Inferior parietal cortex (tissue), 1 donor: ENCODE results near the gene ATP5F1A.

Experiments
- DNase-seq: peaks from one replicate; pipeline ENCODE4 v3.0.0-alpha.2; 2016; ENCODE audit errors: extremely low spot score

The ATP5F1A gene

DNA sequence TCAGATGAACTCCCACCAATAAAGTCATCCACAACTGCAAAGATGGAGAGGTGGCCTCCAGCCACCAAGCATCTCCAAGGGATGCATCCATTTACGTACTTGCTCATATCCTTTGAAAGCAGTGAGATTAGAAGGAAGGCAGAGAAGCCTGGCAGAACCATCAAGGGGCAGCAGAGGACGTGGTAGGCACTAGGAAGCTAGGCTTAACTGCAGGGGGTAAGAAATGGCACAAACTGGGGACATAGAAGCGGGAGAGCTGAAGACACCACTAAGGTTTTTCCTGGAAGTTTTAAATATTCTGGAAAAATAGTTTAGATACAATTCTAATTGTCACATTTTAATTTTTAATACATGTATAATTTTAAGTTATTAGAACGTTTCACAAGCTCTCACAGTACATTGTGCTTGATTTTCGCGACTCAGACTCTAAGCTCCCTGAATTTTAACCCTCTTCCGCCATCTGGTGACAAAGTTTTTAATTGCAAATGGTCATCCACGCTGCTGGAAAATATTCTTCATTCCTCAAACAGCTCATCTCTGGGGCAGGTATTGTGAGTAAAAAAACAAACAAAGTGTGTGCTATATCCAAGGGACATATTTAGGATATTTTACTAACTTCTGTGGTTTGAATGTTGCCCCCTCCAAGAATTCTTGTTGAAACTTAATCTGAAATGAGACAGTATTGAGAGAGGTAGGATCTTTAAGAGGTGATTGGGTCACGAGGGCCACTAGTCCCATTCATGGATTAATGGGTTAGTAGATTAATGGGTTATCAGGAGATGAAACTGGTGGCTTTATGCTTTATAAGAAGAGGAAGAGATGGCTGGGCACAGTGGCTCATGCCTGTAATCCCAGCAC, 24.4 kb downstream of the ATP5F1A start:
- peak; percentile 89 for DNase-seq

DNA sequence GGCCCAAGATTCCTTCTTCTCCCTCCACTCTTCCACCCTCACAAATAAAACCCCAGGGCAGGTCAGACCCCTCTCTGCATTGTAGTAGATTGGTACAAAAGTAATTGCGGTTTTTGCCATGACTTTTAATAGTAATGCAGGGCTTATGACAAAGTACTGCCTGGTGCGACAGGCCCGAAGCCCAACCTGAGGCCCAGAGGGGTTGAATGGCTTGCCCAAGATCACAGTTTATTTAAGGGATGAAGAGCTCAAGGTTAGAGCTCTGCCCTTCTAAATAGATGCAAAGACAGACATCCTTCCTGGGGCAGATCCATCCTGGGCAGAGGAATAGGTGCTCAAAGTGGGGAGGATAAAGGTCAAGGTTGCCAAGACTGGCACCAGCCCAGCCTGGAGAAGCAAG, 25.1 kb downstream of the ATP5F1A start:
- no peak for DNase-seq

DNA sequence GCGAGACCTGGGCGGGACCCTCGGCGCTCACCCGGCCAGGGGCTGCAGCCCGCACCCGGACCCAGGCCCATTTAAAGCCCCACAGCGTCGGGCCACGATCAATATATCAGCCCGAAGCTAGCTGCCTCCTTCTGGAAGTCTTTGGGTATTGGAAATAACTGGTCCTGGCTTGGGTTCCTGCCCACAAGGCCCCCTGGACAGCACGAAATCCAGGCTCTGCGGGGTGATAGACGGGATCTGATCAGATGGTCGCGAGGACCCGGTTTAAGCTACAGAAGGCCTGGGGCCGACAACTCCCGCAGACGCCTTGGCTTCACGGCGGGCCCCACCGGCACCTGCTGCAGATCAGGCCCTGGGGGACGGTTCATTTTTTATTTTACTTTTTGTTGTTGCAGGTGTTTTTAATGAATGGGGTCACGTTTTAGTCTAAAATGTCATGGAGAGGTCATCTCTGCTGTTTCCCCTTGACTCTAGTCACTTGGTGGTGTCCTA, 25.7 kb downstream of the ATP5F1A start:
- no peak for DNase-seq

DNA sequence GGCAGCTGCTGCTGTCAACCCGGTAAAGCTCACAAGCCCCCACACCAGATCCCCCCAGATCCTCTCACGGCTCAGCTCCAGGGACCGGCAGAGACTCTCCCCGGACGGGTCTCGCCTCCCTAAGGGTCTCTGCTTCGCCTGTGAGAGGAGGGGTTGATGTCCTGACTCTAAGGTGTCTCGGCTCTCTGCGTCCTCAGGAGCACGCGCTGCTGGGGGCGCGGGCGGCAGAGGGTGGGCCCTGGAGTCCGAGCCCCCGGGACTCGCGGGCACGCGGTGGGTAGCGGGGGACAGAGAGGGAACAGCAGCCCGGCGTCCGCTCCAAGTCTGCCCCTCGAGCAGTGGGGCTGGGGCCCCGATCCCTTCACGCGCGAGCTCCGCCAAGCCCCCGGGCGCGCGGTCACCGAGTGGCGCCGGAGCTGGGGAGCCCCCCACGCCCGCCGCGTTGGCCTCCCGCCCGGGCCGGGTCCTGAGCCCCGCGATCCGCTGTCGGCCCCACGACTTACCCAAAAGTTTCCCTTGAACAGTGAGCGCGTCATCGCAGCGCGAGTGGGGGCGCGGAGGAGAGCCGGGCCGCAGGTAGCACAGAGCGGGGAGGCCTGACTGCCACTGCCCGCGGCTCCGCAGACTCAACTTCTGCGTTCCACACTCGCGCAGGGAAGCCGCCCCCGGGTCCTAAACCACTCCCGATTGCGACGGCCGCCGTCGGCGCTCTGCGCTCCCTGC, 26.3 kb downstream of the ATP5F1A start, which contains the start of gene PSTPIP2:
Gene PSTPIP2, minus strand, starts transcription at position 608 of the 723 bp plus-strand sequence. Its CDS starts 72 bp downstream, at position 536.
- no peak for DNase-seq

DNA sequence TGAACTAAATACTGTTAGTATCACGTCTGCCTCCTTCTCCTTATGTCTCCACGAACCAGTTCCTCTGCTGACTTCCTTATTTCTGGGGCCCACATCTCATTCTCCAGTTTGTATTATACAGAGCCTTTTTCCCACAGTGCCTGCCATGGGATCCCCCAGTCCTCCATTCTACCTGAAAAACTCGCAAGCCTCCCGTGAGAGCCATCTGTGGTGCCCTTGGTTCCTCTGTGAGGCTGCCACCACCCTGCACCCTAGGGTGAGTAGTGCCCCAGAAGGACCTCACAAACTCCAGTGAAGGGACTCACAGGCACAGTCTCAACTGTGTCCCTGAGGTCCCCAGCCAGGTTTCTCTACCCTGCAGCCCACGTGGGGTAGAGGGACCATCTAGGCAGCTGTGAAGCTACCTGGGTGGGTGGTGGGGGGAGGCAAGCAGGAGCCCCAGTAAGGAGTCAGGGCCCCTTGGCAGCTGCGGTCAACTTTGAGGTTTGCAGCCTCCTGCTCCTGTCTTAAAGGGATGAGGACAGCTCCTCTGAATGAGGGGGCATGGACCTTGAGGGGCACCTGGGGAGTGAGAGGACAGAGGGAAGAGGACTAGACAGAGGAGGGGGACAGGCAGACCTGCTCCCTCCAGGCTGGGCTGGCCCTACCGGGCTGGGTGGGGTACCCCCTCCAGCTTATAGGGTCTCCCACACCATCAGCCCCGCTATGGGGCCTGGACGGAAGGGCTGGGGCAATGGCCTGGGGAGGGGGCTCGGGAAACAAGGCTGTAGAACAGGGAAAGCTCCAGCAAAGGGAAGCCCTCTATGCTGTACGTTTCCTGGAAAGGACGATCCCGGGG, 27.1 kb downstream of the ATP5F1A start:
- no peak for DNase-seq

DNA sequence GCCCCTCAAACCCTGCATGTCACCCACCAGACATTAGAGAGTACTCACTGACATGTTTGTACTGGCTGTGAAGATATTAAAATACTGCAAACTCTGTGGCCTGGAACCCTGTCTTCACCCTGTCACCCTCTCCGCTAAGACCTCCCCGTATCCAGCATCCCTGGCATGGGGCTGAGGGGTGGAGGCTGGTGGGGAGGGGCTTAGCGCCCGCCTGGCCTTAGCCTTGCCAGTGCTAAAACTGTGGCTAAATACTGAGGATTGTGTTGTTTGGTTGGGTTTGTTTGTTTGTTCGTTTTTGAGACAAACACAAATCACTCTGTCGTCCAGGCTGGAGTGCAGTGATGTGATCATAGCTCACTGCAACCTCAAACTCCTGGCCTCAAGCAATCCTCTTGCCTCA, 27.9 kb downstream of the ATP5F1A start:
- no peak for DNase-seq

DNA sequence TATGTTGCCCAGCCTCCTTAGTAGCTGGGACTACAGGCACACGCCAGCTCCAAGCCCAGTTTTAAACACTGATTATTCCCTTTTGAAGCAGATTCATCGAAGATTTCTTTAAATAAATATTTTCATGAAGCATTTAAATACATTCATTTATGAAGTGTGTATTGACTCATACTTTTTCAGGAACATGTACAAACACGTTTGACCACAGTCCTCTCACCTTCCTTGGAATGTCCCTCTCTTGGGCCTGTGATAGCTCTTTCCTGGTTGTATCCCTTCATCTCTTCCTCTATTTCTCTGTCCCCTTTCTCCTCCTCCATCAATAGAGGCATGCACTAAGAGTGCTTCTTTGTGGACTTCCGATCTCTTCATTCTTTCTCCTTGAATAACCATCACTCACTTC, 28.6 kb downstream of the ATP5F1A start:
- no peak for DNase-seq

DNA sequence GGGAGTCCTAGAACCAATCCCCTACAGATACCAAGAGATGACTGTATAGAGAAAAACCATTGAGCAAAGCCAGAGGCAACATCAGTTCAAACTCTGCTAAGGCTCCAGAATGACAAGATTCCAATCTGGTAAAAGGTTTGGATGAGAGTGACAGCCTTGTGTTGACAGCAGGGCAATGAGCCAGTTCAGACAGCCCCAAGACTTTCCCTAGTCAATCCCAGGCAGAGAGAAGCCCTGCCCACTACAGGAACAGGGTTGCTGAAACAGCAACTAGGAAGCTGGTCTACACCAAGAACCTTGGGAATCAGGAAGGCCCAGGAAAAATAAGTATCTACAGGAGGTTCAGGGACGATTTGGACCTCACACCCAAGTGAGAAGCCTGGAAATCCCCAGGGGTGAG, 29.3 kb downstream of the ATP5F1A start:
- no peak for DNase-seq

DNA sequence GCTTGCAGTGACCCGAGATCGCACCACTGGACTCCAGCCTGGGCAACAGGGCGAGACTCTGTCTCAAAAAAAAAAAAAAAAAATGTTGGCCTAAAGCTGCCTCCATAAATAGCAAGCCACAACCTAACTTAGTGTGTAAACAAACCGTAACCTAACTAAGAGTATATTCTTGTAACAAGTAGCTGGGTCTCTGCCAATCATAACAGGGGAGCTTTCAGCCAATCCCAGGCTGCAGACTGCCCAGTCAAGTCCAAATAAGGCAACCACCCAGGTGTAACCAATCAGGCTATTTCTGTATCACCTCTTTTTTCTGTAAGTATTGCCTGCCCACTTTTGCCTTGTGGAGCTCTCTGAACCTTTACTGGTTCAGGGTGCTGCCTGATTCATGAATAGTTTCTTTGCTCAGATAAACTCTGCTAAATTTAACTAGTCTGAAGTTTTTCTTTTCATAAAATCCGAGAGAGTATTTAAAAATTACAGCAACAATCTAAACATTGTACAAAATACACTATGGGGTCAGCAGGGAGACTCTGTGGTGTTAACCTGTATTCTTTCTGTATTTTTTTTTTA, 30.6 kb downstream of the ATP5F1A start:
- DNase-seq, result no peak

DNA sequence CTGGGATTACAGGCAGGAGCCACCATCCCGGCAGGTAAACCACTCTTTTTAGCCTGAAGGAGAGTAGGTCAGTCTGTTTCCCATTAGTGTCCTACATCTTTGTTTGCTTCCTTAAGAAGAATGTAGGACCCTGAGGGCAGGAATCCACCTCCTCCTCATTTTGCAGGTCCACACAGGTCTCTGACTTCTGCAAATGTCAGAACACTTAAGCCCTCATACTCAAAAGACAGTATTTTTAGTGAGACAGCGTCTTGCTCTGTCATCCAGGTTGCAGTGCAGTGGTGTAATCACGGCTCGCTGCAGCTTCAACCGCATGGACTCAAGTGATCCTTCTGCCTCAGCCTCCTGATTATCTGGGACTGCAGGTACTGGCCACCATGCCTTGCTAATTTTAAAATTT, 35.3 kb downstream of the ATP5F1A start:
- DNase-seq, result no peak

DNA sequence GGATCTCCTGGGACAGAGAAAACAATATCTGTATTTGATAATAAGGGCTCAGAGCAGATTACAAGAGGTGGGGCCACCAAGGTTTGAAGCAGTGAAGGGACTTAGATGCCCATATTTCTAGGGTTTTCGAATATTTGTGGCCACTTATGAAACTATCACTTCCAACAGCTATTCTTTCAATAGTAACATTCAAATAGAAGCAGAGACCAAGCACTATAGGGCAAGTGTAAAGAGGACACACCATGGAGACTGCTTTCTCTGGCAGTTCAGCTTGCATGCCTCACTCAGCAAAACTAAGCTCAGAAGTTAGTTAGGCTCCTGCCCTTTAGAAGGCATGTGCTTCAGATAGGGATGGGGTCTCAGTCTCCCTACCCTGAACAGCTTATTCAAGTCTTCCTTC, 36.3 kb downstream of the ATP5F1A start:
- no peak for DNase-seq

DNA sequence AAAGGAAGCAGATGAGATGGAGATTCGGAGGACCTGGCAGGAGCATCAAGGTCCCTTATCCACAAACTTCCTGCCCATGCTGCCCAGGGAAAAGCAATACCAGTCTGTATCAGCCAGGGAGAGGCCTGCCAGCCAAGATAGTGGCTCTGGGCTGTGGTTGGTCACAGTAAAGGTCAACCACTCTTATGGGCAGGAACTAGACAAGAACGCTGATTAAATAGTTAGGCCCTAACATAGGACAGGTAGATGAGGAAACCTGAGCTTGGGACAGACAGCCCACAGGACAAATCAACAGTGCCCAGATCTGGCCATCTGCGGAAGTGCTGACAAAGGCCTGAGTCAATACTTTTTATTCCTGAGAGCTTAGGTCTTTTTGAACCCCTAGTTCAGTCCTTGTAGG, 36.7 kb downstream of the ATP5F1A start:
- no peak for DNase-seq

DNA sequence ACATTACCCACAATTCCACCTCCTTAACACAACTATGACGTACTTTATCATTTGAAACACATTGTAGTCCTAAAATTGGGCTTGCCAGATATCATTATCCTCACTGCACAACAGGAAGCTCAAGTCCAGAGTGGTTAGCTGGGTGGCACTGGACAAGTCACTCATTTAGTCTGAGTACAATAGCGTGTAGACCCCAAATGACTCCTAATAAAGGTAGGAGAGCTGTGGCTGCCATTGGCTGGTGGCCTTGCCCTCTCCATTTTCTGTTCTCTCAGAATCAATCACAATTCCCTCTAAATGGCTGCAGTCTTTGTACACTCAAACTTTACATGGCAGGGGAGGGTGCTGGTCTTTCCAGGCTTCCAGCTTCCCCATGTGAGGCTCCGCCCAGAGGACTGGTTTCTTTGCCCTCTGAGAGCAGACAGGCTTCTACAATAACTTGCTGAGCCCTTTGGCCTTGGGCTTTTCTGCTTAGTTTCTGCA, 37.7 kb downstream of the ATP5F1A start:
- no peak for DNase-seq

DNA sequence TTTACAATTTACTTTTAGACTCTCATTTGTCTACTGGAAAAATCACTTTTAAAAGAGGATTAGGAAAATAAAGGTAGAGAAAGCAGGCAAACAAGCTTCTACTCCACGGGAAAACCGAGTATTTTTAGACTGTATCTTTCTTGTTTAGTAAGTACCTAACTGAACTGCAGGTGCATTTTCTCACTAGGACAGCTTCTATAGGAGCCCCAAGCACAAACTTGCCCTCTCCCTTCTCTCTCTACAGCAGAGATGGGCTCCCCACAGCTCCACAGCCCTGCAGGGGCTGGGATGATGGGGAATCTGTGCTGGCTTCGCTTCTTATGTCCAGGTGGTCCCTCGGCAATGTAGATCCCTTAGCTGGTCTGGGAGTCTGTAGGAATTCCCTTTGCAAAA, 42.3 kb downstream of the ATP5F1A start:
- no peak for DNase-seq

DNA sequence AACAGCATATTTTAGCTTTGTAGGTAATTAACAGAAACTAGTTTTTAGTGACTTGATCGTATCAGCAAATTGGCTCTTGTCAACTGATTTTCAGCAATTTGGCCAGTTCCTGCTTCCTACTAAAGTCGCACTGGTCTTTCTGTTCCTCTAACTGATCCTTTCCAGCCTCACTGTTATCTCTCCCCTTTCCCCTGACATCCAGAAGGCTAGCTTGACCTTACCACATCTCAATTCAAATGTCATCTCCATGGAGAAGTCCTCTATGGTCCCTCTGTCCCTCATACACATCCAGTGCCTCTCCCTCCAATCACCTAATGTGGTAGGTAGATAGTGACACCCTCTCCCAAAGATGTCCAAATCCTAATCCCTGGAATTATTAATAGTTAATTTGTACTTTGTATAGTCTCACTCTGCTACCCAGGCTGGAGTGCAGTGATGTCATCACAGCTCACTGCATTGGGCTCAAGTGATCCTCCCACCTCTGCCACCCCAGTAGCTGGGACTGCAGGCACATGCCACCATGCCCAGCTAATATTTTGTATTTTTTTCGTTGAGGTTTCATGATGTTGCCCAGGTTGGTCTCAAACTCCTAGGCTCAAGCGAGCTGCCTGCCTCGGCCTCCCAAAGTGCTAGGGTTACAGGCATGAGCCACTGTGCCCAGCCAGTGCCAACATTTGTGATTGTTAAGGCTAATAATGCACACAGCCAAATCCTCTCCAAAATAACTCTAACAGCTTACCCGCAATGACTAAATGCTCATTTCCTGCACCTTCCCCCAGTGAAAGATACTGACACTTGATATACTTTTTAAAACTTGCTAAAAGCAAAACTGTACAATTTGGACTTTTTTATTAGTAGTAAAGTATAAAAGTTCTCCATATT, 42.9 kb downstream of the ATP5F1A start:
- DNase-seq, result no peak

DNA sequence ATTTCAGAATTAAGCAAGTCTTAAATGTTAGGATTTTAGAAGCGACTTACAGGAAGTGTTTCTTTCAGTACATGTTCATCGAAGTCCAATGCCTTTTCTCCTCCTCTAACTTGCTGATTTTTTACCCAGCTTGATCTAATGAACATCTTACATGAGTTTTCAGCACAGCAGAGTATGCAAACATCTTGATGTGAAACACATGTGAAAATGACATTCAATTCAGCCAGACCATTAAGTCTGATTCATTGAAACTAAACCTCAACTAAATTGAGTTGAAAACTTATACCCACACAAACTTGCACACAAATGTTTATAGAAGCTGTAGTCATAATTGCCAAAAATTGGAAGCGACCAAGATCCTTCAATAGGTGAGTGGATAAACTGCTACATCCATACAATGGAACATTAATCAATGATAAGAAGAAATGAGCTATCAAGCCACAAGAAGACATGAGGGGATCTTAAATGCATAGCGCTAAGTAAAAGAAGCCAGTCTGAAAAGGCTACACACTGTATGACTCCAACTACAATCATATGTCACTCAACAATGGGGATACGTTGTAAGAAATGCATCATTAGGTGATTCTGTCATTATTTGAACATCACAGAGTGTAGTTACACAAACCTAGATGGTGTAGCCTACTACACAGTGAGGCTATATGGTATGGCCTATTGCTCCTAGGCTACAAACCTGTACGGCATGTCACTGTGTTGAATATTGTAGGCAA, 44.6 kb downstream of the ATP5F1A start:
- no peak for DNase-seq

DNA sequence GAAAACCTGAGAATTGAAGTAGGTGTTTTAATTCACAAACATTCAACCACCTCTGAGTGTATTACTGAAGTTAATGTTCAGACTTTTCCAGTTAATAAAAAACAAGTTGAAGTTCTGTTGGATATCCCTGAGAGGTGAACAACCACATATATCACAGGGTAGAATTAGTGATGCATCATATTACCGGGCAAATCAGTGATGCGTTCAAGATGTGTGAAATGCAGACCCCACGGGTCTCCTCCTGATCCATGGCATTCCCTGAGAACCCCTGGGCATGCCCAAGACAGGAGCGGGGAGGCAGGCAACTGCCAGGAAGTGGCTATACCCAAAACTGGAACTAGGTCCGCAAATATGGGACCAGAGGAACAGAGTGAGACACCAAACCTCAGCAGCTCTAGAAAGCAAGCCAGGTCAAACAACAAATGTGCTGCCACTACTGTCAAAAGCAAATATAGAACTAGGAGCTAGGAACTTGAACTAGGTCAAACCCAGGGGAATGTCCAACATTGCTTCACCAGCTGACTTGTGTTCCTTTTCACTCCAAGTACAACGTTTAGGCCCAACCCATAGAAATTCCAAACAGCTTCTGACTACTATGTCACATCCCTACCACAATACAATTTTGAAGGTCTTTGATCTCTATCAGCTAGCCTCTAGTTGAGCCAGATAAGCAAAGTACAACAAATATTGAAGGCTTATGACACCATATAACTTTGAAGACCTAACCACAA, 46.2 kb downstream of the ATP5F1A start:
- DNase-seq, result no peak

DNA sequence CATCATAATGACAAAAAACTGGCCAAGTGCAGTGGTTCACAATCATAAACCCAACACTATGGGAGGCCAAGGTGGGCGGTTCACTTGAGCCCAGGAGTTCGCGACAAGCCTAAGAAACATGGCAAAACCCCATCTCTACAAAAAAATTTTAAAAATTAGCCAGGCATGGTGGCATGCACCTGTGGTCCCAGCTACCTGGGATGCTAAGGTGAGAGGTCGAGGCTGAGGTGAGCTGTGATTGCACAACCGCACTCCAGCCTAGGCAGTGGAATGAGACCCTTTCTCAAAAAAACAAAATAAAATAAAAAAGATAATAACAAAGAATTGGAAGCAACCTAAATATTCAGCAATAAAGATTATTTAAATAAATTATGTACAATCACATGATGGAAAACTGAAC, 47.8 kb downstream of the ATP5F1A start:
- no peak for DNase-seq

DNA sequence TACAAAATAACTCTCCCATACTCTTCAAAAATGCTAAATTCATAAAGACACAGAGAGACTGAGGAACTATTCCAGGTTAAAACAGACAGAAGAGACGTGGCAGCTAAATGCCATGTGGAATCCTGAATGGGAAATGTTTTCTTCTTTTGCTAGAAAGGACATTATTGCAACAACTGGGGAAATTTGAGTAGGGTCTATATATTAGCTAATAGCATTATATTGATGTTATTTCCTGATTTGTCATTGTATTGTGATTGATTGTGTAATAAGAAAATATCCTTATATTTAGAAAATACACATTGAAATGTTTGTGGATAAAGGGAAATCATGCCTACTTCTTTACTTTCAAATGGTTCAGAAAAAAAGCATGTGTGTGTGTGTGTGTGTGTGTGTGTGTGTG, 49.5 kb downstream of the ATP5F1A start:
- no peak for DNase-seq
